ENCODE measurements around the gene POMC.
A peak's percentile ranks its signal among the peaks of the same experiment; 100 is the strongest.
"Not testable (repeated sequence)": the region's sequence is repeated elsewhere in the genome, so short reads cannot be mapped to it uniquely, and the experiment has no call there.

POMC gene

DNA sequence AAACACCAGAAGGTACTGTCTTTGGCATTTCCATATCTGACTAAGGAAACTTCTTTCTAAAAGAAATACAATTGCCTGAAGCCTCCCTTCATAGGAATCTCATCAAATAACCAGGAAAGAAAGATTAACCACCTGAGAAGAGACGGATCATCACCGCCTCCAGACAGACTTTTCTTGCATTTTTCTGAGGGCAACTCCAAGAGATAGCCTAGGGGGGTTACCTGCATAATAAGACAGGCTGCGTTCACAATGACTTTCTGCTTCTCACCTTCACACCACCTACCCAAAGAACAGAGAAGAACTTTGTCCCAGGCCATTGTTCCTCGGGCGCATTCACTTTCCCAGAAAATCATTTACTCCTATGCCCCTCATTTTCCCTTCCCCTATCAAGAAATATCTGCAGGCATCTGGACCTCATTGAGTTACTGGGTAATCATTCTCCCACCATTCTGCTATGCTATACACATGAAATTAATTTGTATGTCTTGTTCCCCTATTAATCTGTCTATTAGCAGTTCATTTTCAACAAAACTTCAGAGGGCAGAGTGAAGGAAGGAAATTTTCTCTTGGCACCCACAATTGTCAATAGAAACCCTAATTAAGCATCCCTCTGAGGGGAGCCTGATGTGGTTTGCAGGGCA, 8.3 kb upstream of the POMC start:
- no peak for DNase-seq

GRCh38 chr2:25176138-25176537, 7.8 kb upstream of the POMC start:
- no peak for DNase-seq

- no peak for DNase-seq
Measured at GRCh38 chr2:25174192-25174861, 5.9 kb upstream of the POMC start.

GRCh38 chr2:25173719-25174118, 5.3 kb upstream of the POMC start:
- no peak for DNase-seq

GRCh38 chr2:25170888-25171287, 2.5 kb upstream of the POMC start:
- no peak for DNase-seq

DNA sequence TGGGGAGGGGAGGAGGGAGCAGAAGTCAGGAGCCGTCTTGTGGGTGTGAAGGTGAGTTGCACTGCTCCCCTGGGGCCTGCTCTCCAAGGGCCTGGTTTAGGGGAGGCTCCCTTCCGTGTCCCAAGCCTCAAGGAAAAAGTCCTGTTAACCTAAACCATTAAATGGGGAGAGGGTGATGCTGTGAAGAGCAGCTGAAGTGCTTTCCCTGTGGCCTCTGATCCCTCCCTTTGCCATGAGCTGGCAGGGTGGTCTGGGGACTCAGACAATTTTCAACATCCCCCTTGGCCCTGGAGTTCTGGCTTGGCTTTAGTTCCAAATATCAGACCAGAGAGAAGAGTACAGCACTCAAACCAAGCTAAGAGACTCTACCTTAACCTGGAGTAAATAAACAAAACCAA, 692 bp upstream of the POMC start:
- no peak for DNase-seq

- peak in 21 of 56 donors; percentile 4 to 40 (median 18) for DNase-seq
Measured at GRCh38 chr2:25165992-25166875, 2.1 kb downstream of the POMC start.

- no peak for DNase-seq
Measured at GRCh38 chr2:25164561-25164960, 3.8 kb downstream of the POMC start.

GRCh38 chr2:25162061-25162460, 6.3 kb downstream of the POMC start:
- not testable (repeated sequence) for DNase-seq

- DNase-seq, result peak in 16 of 56 donors; percentile 6 to 51 (median 19)
Measured at GRCh38 chr2:25161055-25161781, 7.2 kb downstream of the POMC start.

DNA sequence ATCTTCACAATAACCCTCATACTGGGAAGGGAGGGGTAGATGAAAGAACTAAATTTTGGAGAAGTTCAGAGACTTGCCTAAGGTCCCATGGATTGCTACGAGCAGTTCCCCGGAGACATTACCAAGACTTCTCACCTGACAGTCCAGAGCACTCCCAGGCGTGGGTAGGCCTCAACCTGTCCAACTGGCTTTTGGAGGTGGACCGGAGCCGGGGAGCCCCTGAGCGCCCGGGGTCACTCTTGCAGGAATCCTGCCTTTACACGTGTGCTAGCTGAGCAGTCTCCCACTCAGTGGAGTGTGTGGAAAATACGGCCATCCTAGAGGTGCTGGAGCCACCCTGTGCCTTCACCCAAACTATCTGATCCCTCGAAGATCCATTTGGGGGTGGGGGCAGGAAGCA, 8.0 kb downstream of the POMC start:
- DNase-seq, result no peak

GRCh38 chr2:25159949-25160348, 8.4 kb downstream of the POMC start:
- no peak for DNase-seq

DNA sequence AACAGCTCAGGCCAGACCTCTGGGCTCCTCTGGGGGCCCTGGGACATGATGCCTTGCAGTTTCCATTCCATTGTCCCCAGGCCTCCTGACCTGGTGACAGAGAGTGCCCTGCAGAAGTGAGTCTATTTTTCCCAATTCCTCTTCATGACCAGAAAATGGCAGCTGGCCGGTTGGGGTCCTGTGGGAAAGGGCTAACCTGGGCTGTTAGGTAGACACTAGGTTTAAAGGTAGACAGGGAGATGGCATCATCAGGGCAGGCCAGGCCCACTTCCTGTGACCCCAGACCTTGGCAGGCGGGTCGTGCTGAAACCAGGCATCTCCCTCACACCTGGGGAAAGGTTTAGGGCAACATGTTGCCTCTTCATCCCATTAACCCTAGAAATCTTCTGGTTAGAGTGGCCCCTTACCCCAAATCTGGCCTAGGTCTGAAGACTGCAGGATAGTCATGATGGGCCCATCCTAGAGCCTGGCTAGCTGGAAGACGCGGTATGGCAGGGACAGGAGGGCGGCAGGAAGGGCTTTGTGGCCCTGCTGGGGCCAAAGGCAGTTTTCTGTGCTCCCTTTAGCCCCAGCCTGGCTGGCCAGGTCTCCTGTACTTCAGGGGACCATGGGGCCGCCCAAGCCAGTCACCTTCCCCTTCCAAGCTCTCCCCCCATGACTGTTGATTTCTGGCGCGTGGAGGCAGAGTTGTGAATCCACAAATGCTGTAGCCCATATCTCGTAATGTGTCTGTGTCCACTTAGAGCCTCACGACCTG, 10.1 kb downstream of the POMC start:
- DNase-seq, result no peak

- DNase-seq, result no peak
Measured at GRCh38 chr2:25155401-25155800, 13.0 kb downstream of the POMC start.

GRCh38 chr2:25151718-25152117, 16.7 kb downstream of the POMC start:
- no peak for DNase-seq

DNA sequence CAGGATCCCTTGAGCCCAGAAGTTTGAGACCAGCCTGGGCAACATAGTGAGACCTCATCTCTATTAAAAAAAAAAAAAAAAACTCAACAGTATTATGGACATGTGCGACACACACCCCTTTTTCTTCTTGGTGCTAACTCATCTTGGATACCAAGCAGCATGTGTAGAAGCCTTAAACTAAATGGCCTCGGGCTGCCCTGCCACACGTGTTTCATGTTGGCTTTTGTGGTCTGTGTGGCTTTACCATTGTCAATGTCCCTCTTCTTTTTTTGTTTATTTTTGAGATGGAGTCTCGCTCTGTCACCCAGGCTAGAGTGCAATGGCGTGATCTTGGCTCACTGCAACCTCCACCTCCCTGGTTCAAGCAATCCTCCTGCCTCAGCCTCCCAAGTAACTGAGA, 17.4 kb downstream of the POMC start:
- not testable (repeated sequence) for DNase-seq

- DNase-seq, result no peak
Measured at GRCh38 chr2:25149646-25150045, 18.7 kb downstream of the POMC start.

- DNase-seq, result no peak
Measured at GRCh38 chr2:25146896-25147295, 21.5 kb downstream of the POMC start.

- DNase-seq, result no peak
Measured at GRCh38 chr2:25145803-25146202, 22.6 kb downstream of the POMC start.

- DNase-seq, result no peak
Measured at GRCh38 chr2:25141120-25141519, 27.3 kb downstream of the POMC start.

- DNase-seq, result not testable (repeated sequence)
Measured at GRCh38 chr2:25140535-25140934, 27.8 kb downstream of the POMC start.
